DMS153 treated with DMSO at 0.1 percent for 48 hours (cell line): ENCODE results near the gene SLC26A2.

Experiments
- DNase-seq: peaks from one replicate; lab custom pipeline; 2025; ENCODE audit not compliant: unreplicated experiment; lab: John Stamatoyannopoulos, UW

SLC26A2 gene

GRCh38 chr5:149960272-149961185 lies at the start of gene SLC26A2:
TSS of gene SLC26A2 (plus strand) at chr5:149960758. CDS start at chr5:149977653, 16,895 bp downstream.
- DNase-seq, result peak; percentile 76

- no peak for DNase-seq
Measured at GRCh38 chr5:149911031-149911430, 49.5 kb upstream of the SLC26A2 start.

- DNase-seq, result no peak
Measured at GRCh38 chr5:149912226-149912871, 48.2 kb upstream of the SLC26A2 start.

GRCh38 chr5:149913436-149914419 lies 46.8 kb upstream of the SLC26A2 start:
- DNase-seq, result no peak

- DNase-seq, result no peak
Measured at GRCh38 chr5:149915392-149916260, 44.9 kb upstream of the SLC26A2 start.

GRCh38 chr5:149916334-149917072 lies 44.1 kb upstream of the SLC26A2 start:
- DNase-seq, result no peak

- no peak for DNase-seq
Measured at GRCh38 chr5:149917073-149917676, 43.4 kb upstream of the SLC26A2 start.

- DNase-seq, result no peak
Measured at GRCh38 chr5:149921597-149921996, 39.0 kb upstream of the SLC26A2 start.

GRCh38 chr5:149922950-149923349 lies 37.6 kb upstream of the SLC26A2 start:
- no peak for DNase-seq

GRCh38 chr5:149924486-149924885 lies 36.1 kb upstream of the SLC26A2 start:
- no peak for DNase-seq

GRCh38 chr5:149930043-149930748 lies 30.4 kb upstream of the SLC26A2 start:
- DNase-seq, result no peak

- DNase-seq, result no peak
Measured at GRCh38 chr5:149930749-149931574, 29.6 kb upstream of the SLC26A2 start.

GRCh38 chr5:149931992-149932436 lies 28.5 kb upstream of the SLC26A2 start:
- peak; percentile 18 for DNase-seq

GRCh38 chr5:149932445-149933350 lies 27.9 kb upstream of the SLC26A2 start:
- peak; percentile 29 for DNase-seq

- no peak for DNase-seq
Measured at GRCh38 chr5:149935431-149935901, 25.1 kb upstream of the SLC26A2 start.

GRCh38 chr5:149936044-149936699 lies 24.4 kb upstream of the SLC26A2 start:
- no peak for DNase-seq
